Vagina (tissue), 2 donors: ENCODE measurements around the gene PGR.

Experiments
- CTCF ChIP-seq, 3 experiments: fragments of 450-650 bp in 2 of 3; fragments of 200-600 bp in 1 of 3; sonication (generic) in 1 of 3; IDR thresholded peaks; one replicate each; pipeline ENCODE4 v1.5.1; 2017 to 2019; ENCODE audit warnings: antibody characterized with exemption in 3 of 3, mild to moderate bottlenecking in 2 of 3, moderate library complexity in 2 of 3
- POLR2A ChIP-seq, 2 donors: fragments of 450-650 bp; IDR thresholded peaks; one replicate each; pipeline ENCODE4 v1.6.1; 2017; ENCODE audit warnings: antibody characterized with exemption in 2 of 2, mild to moderate bottlenecking in 2 of 2, moderate library complexity in 2 of 2
- POLR2AphosphoS5 ChIP-seq, 2 donors: sonication (generic); formaldehyde crosslinking; IDR thresholded peaks; one replicate each; pipeline ENCODE4 v1.9.0; 2017; ENCODE audit warnings: antibody characterized with exemption in 2 of 2, mild to moderate bottlenecking in 2 of 2, low read depth in 1 of 2; ENCODE audit not compliant: insufficient read depth in 1 of 2

DNA sequence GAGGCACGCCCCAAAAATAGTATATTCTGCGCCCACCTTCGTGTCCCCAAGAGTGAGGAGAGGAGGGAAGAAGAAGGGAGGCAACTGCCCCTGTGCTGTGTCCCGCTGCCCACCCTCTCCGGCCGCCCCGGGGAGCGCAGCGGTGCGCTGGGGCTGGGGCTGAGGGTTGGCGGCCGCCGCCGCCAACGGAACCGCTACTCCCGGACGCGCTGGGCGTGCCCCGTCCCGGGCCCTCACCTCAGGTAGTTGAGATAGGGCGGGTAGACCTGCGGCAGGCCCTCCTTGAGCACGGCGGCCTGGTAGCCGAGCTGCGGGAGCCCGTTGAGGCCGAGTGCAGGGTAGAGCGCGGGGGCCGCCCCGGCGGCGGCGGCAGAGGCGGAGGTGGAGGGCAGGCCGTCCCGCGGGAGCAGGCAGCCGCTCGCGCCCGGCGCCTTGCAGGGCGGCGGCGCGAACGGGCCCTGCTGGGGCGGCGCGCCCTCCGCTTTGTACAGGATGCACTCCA is 2.4 kb downstream of the PGR start:
- no peak for TF ChIP-seq CTCF (IDR thresholded peaks at IDR 0.05)
- no peak for TF ChIP-seq POLR2A (IDR thresholded peaks at IDR 0.05)
- TF ChIP-seq POLR2AphosphoS5 (IDR thresholded peaks at IDR 0.05; ENCODE audit: insufficient read depth in 1 of 2, low read depth in 1 of 2): peak in 1 of 2 donors; percentile 4
